GM12865 (cell line): ENCODE measurements around the gene LRRN4.

Experiments used
- DNase-seq: peaks from one replicate; pipeline ENCODE4 v3.0.0; 2010; ENCODE audit warnings: low read depth
- H3K4me3 ChIP-seq: 2 replicates; pipeline ENCODE4 v1.5.1; 2011; ENCODE audit warnings: mild to moderate bottlenecking, low read depth, low read length, control low read depth
- CTCF ChIP-seq: IDR thresholded peaks from 2 replicates; pipeline ENCODE4 v1.5.1; 2011; ENCODE audit warnings: low read length, control low read depth, low read depth, inconsistent platforms; ENCODE audit not compliant: insufficient read depth; ENCODE audit errors: missing control alignments

LRRN4 gene

GRCh38 chr20:5991623-5992441, 62.0 kb downstream of the LRRN4 start:
- no peak for DNase-seq
- no peak overlapping the region for H3K4me3 ChIP-seq
- no peak for TF ChIP-seq CTCF

GRCh38 chr20:5990946-5991345, 62.9 kb downstream of the LRRN4 start:
- no peak overlapping the region for H3K4me3 ChIP-seq
- DNase-seq = no peak
- TF ChIP-seq CTCF = no peak
